HepG2 (cell line): ENCODE data around the gene GPSM1. TPM values are rescaled to one million over a fixed set of nuclear protein-coding genes. Genes with fewer than 3 reads are reported as not detected.

Experiments used
- HNF4A ChIP-seq: sonication (generic); formaldehyde crosslinking; IDR thresholded peaks from 2 replicates; pipeline ENCODE4 v1.4.0; 2020; ENCODE audit warnings: missing genetic modification reagents
- MEIS1 ChIP-seq: sonication (generic); formaldehyde crosslinking; IDR thresholded peaks from 2 replicates; pipeline ENCODE4 v1.9.0; 2021; ENCODE audit warnings: mild to moderate bottlenecking, missing genetic modification reagents, moderate library complexity, borderline replicate concordance
- PITX1 ChIP-seq: sonication (generic); formaldehyde crosslinking; IDR thresholded peaks from 2 replicates; pipeline ENCODE4 v1.5.1; 2020; ENCODE audit warnings: mild to moderate bottlenecking, missing genetic modification reagents
- RARA ChIP-seq: IDR thresholded peaks from 2 replicates; pipeline ENCODE4 v1.6.1; 2016; ENCODE audit warnings: missing genetic modification reagents, missing compliant biosample characterization
- RBM39 ChIP-seq: fragments of 200-400 bp; formaldehyde crosslinking; IDR thresholded peaks from one replicate; pipeline ENCODE4 v1.6.1; 2018; ENCODE audit warnings: antibody characterized with exemption, mild to moderate bottlenecking, low read depth, low read length; ENCODE audit not compliant: poor library complexity, severe bottlenecking
- THAP11 ChIP-seq: IDR thresholded peaks from 2 replicates; pipeline ENCODE4 v1.6.1; 2016; ENCODE audit warnings: missing biosample characterization, missing genetic modification reagents
- ZNF12 ChIP-seq: sonication (generic); formaldehyde crosslinking; IDR thresholded peaks from 2 replicates; pipeline ENCODE4 v1.5.0; 2020; ENCODE audit warnings: missing genetic modification reagents
- ZNF329 ChIP-seq: sonication (generic); formaldehyde crosslinking; IDR thresholded peaks from 2 replicates; pipeline ENCODE4 v1.9.0; 2021; ENCODE audit warnings: low read depth, mild to moderate bottlenecking, missing genetic modification reagents
- ZNF572 ChIP-seq: sonication (generic); formaldehyde crosslinking; IDR thresholded peaks from 2 replicates; pipeline ENCODE4 v1.5.1; 2020; ENCODE audit warnings: mild to moderate bottlenecking, missing genetic modification reagents
- ZNF652 ChIP-seq: IDR thresholded peaks from 2 replicates; pipeline ENCODE4 v1.6.1; 2016; ENCODE audit warnings: low read depth, borderline replicate concordance
- ZNF703 ChIP-seq: sonication (generic); formaldehyde crosslinking; IDR thresholded peaks from 2 replicates; pipeline ENCODE4 v1.5.1; 2020; ENCODE audit warnings: missing genetic modification reagents, mild to moderate bottlenecking, moderate library complexity, borderline replicate concordance
- ZSCAN12 ChIP-seq: sonication (generic); formaldehyde crosslinking; IDR thresholded peaks from 2 replicates; pipeline ENCODE4 v1.9.0; 2021; ENCODE audit warnings: mild to moderate bottlenecking, missing genetic modification reagents
- polyA plus RNA-seq, 8 experiments: library from polyadenylated mRNA; depleted of rRNA in 3 of 8; stranded (reverse) in 7 of 8; unstranded in 1 of 8; fragments of >200 nt; fragmentation: Illumina TruSeq in 4 of 8; extraction: Trizol in 4 of 8; gene quantifications; 2 replicates each; pipeline versions ENCODE4 v1.2.1 to v1.2.3, GENCODE V29; 2011 to 2016; ENCODE audit warnings: low read depth in 4 of 8, missing spikeins in 1 of 8, mixed read lengths in 1 of 8; ENCODE audit not compliant: insufficient read depth in 1 of 8
- total RNA-seq, 5 experiments: library from RNA; depleted of rRNA; stranded (reverse); fragments of >200 nt; fragmentation: Illumina TruSeq; extraction: Trizol; gene quantifications; 2 replicates each; pipeline ENCODE4 v1.2.3, GENCODE V29; 2016; ENCODE audit warnings: low read depth in 1 of 5
- TF ChIP-seq, protein P1 (sequence below): IDR thresholded peaks from 2 replicates; pipeline ENCODE4 v1.6.1; 2016; ENCODE audit warnings: missing biosample characterization, missing genetic modification reagents, low read depth
- TF ChIP-seq, protein P2 (sequence below): sonication (generic); formaldehyde crosslinking; IDR thresholded peaks from 2 replicates; pipeline ENCODE4 v1.8.1; 2022; ENCODE audit warnings: mild to moderate bottlenecking, missing genetic modification reagents
- TF ChIP-seq, protein P3 (sequence below): sonication (generic); formaldehyde crosslinking; IDR thresholded peaks from 2 replicates; pipeline ENCODE4 v1.5.0; 2020; ENCODE audit warnings: mild to moderate bottlenecking, low read depth, missing genetic modification reagents, borderline replicate concordance
- TF ChIP-seq, protein P4 (sequence below): sonication (generic); formaldehyde crosslinking; IDR thresholded peaks from 2 replicates; pipeline ENCODE4 v1.5.1; 2020; ENCODE audit warnings: mild to moderate bottlenecking, missing genetic modification reagents, moderate library complexity
- TF ChIP-seq, protein P5 (sequence below): sonication (generic); formaldehyde crosslinking; IDR thresholded peaks from 2 replicates; pipeline ENCODE4 v1.5.0; 2020; ENCODE audit warnings: missing genetic modification reagents
- TF ChIP-seq, protein P6 (sequence below): IDR thresholded peaks from 2 replicates; pipeline ENCODE4 v1.6.1; 2018; ENCODE audit warnings: missing genetic modification reagents, mild to moderate bottlenecking, missing compliant biosample characterization

Gene GPSM1
- total and polyA plus RNA-seq, 2 of the 13 experiments (the other 11 are each of a cell fraction or from before 2014, with no cell fraction given): 1.0 to 2.4 TPM

DNA sequence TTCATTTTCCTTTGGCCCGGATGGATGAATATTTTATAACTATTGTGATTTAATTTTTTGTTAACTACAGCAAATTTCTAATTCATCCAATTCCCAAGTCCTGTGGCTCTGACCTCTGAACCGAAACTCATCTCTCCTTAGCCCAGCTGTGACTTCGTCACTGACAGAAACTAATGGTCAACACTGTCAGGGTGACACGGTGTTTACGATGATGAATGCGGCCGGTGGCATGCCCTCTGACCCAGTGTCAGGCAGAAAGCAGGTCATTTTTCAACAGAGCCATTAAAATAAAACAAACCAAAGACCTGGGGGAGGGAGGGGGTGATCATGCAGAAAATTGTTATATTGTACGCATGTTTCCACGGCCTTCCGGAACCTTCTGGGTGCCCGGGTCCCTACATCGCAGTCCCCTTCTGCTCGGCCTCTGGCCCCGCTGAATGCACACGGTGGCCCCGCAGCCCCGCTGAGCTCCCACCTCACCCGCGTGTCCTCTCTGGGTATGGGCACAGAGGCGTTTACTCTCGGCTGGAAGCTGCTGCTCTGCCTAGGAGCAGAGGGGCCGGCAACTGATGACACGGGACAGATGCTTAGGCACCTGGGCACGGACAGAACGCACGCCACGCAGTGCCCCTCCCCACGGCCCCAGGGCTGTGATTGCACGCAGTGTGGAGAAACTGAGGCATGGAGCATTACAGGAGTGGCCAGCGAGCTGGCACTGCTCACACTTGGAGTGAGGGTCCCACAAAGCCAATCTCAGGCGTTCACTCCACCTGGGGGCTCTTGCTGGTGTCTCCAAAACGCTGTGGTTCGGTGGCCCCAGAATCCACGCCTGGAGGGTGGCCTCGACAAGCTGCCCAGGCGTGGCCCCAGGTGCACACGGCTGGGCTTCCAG lies 31.6 kb upstream of the GPSM1 start (continued):
- TF ChIP-seq, protein P1, sequence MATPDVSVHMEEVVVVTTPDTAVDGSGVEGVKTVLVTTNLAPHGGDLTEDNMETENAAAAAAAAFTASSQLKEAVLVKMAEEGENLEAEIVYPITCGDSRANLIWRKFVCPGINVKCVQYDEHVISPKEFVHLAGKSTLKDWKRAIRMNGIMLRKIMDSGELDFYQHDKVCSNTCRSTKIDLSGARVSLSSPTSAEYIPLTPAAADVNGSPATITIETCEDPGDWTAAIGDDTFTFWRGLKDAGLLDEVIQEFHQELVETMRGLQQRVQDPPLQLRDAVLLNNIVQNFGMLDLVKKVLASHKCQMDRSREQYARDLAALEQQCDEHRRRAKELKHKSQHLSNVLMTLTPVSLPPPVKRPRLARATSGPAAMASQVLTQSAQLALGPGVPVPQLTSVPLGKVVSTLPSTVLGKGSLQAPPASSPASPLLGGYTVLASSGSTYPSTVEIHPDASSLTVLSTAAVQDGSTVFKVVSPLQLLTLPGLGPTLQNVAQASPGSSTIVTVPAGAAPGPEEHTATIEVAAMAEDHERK: no peak
- TF ChIP-seq ZSCAN12 (no peak), PITX1 (CRISPR knock-in tag) (no peak), ZNF329 (CRISPR knock-in tag) (no peak), HNF4A (CRISPR knock-in tag) (peak; percentile 26; the same call in 1 of the 2 replicates), RBM39 (no peak), ZNF652 (no peak), ZNF572 (no peak), MEIS1 (CRISPR knock-in tag) (peak; percentile 49; the same call in 1 of the 2 replicates), ZNF703 (CRISPR knock-in tag) (no peak), ZNF12 (CRISPR knock-in tag) (no peak), THAP11 (CRISPR knock-in tag) (no peak), RARA (CRISPR knock-in tag) (peak; percentile 56)
- TF ChIP-seq, protein P2, sequence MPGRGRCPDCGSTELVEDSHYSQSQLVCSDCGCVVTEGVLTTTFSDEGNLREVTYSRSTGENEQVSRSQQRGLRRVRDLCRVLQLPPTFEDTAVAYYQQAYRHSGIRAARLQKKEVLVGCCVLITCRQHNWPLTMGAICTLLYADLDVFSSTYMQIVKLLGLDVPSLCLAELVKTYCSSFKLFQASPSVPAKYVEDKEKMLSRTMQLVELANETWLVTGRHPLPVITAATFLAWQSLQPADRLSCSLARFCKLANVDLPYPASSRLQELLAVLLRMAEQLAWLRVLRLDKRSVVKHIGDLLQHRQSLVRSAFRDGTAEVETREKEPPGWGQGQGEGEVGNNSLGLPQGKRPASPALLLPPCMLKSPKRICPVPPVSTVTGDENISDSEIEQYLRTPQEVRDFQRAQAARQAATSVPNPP (CRISPR knock-in tag): no peak
- TF ChIP-seq, protein P3, sequence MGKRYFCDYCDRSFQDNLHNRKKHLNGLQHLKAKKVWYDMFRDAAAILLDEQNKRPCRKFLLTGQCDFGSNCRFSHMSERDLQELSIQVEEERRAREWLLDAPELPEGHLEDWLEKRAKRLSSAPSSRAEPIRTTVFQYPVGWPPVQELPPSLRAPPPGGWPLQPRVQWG (CRISPR knock-in tag): no peak
- TF ChIP-seq, protein P4, sequence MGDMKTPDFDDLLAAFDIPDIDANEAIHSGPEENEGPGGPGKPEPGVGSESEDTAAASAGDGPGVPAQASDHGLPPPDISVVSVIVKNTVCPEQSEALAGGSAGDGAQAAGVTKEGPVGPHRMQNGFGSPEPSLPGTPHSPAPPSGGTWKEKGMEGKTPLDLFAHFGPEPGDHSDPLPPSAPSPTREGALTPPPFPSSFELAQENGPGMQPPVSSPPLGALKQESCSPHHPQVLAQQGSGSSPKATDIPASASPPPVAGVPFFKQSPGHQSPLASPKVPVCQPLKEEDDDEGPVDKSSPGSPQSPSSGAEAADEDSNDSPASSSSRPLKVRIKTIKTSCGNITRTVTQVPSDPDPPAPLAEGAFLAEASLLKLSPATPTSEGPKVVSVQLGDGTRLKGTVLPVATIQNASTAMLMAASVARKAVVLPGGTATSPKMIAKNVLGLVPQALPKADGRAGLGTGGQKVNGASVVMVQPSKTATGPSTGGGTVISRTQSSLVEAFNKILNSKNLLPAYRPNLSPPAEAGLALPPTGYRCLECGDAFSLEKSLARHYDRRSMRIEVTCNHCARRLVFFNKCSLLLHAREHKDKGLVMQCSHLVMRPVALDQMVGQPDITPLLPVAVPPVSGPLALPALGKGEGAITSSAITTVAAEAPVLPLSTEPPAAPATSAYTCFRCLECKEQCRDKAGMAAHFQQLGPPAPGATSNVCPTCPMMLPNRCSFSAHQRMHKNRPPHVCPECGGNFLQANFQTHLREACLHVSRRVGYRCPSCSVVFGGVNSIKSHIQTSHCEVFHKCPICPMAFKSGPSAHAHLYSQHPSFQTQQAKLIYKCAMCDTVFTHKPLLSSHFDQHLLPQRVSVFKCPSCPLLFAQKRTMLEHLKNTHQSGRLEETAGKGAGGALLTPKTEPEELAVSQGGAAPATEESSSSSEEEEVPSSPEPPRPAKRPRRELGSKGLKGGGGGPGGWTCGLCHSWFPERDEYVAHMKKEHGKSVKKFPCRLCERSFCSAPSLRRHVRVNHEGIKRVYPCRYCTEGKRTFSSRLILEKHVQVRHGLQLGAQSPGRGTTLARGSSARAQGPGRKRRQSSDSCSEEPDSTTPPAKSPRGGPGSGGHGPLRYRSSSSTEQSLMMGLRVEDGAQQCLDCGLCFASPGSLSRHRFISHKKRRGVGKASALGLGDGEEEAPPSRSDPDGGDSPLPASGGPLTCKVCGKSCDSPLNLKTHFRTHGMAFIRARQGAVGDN (CRISPR knock-in tag): peak; percentile 43
- TF ChIP-seq, protein P5, sequence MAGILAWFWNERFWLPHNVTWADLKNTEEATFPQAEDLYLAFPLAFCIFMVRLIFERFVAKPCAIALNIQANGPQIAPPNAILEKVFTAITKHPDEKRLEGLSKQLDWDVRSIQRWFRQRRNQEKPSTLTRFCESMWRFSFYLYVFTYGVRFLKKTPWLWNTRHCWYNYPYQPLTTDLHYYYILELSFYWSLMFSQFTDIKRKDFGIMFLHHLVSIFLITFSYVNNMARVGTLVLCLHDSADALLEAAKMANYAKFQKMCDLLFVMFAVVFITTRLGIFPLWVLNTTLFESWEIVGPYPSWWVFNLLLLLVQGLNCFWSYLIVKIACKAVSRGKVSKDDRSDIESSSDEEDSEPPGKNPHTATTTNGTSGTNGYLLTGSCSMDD (CRISPR knock-in tag): no peak
- TF ChIP-seq, protein P6, sequence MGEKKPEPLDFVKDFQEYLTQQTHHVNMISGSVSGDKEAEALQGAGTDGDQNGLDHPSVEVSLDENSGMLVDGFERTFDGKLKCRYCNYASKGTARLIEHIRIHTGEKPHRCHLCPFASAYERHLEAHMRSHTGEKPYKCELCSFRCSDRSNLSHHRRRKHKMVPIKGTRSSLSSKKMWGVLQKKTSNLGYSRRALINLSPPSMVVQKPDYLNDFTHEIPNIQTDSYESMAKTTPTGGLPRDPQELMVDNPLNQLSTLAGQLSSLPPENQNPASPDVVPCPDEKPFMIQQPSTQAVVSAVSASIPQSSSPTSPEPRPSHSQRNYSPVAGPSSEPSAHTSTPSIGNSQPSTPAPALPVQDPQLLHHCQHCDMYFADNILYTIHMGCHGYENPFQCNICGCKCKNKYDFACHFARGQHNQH (CRISPR knock-in tag): 0 out of 2 replicates have a peak, but pooled peaks have one; percentile 32
